PFSK-1 (cell line): ENCODE data around the gene USP34.

Source experiments
- POLR2AphosphoS5 ChIP-seq: IDR thresholded peaks from 2 replicates; pipeline ENCODE4 v1.6.1; 2012; ENCODE audit warnings: low read depth, mild to moderate bottlenecking, control low read depth, low read length, moderate library complexity
- REST ChIP-seq, 2 experiments: IDR thresholded peaks; 2 replicates each; pipeline versions ENCODE4 v1.6.1 to v1.8.0; 2011 to 2012; ENCODE audit warnings: low read depth in 2 of 2, low read length in 2 of 2, control low read depth in 1 of 2, inconsistent platforms in 1 of 2, mild to moderate bottlenecking in 1 of 2, moderate library complexity in 1 of 2; ENCODE audit not compliant: insufficient read depth in 1 of 2
- TAF1 ChIP-seq: IDR thresholded peaks from 2 replicates; pipeline ENCODE4 v1.6.1; 2012; ENCODE audit warnings: low read length, control low read depth, borderline replicate concordance; ENCODE audit not compliant: insufficient read depth

- TF ChIP-seq REST (IDR thresholded peaks at IDR 0.05; ENCODE audit: insufficient read depth in 1 of 2, low read depth in 2 of 2, low read length in 2 of 2) (no peak), POLR2AphosphoS5 (no peak), TAF1 (no peak)
These were observed 51.8 kb downstream of the USP34 start for GRCh38 chr2:61419129-61419528.
